Muscle layer of colon (tissue), 2 donors: ENCODE measurements around the gene CRYBG1.
"Not testable (repeated sequence)": the region's sequence is repeated elsewhere in the genome, so short reads cannot be mapped to it uniquely, and the experiment has no call there.

Experiments
- H3K27ac ChIP-seq: one replicate; pipeline ENCODE4 v1.7.0; 2013; ENCODE audit warnings: low read depth, mild to moderate bottlenecking, low read length, moderate library complexity
- H3K27me3 ChIP-seq, 2 donors: one replicate each; pipeline ENCODE4 v1.7.0; 2013; ENCODE audit warnings: low read length in 2 of 2, mild to moderate bottlenecking in 2 of 2; ENCODE audit not compliant: insufficient read depth in 2 of 2, control insufficient read depth in 1 of 2
- H3K36me3 ChIP-seq: one replicate; pipeline ENCODE4 v1.7.0; 2013; ENCODE audit warnings: mild to moderate bottlenecking, low read length; ENCODE audit not compliant: insufficient read depth
- H3K4me1 ChIP-seq: one replicate; pipeline ENCODE4 v1.7.0; 2013; ENCODE audit warnings: mild to moderate bottlenecking, low read length; ENCODE audit not compliant: insufficient read depth
- H3K4me3 ChIP-seq, 2 donors: one replicate each; pipeline ENCODE4 v1.7.0; 2013; ENCODE audit warnings: low read length in 2 of 2, low read depth in 1 of 2, mild to moderate bottlenecking in 1 of 2, moderate library complexity in 1 of 2
- H3K9ac ChIP-seq: one replicate; pipeline ENCODE4 v1.7.0; 2013; ENCODE audit warnings: low read length
- H3K9me3 ChIP-seq: one replicate; pipeline ENCODE4 v1.7.0; 2013; ENCODE audit warnings: mild to moderate bottlenecking, low read length
- donor health status: abdominal sarcoma.
- donor health status: Adenocarcinoma of cecum.

The CRYBG1 gene

GRCh38 chr6:106588937-106589336, 228.4 kb downstream of the CRYBG1 start:
- H3K4me1 ChIP-seq, H3K9ac ChIP-seq, H3K36me3 ChIP-seq, H3K27me3 ChIP-seq, H3K4me3 ChIP-seq, H3K9me3 ChIP-seq, H3K27ac ChIP-seq: not testable (repeated sequence)

- Histone ChIP-seq H3K9ac (no peak overlapping the region), H3K4me1 (no peaks in the 10 kb centered on the region), H3K27ac (no peak overlapping the region), H3K9me3 (no peaks in the 10 kb centered on the region), H3K27me3 (no peaks in the 10 kb centered on the region), H3K36me3 (peaks cover 4% of the 10 kb centered on the region), H3K4me3 (no peak overlapping the region)
Measured at GRCh38 chr6:106591111-106591825, 230.8 kb downstream of the CRYBG1 start.

- Histone ChIP-seq H3K9me3 (no peaks in the 10 kb centered on the region), H3K4me1 (no peaks in the 10 kb centered on the region), H3K36me3 (no peaks in the 10 kb centered on the region), H3K27ac (no peak overlapping the region), H3K9ac (no peak overlapping the region), H3K27me3 (no peaks in the 10 kb centered on the region), H3K4me3 (no peak overlapping the region)
Measured at GRCh38 chr6:106599440-106599839, 238.9 kb downstream of the CRYBG1 start.

GRCh38 chr6:106600329-106600728, 239.8 kb downstream of the CRYBG1 start:
- H3K27me3 ChIP-seq, result no peaks in the 10 kb centered on the region
- H3K36me3 ChIP-seq, result no peaks in the 10 kb centered on the region
- no peak overlapping the region for H3K27ac ChIP-seq
- H3K4me1 ChIP-seq, result no peaks in the 10 kb centered on the region
- no peak overlapping the region for H3K9ac ChIP-seq
- no peak overlapping the region for H3K4me3 ChIP-seq
- H3K9me3 ChIP-seq, result no peaks in the 10 kb centered on the region

GRCh38 chr6:106608080-106608668, 247.7 kb downstream of the CRYBG1 start:
- no peak overlapping the region for H3K4me3 ChIP-seq
- no peaks in the 10 kb centered on the region for H3K27me3 ChIP-seq
- H3K9me3 ChIP-seq, result no peaks in the 10 kb centered on the region
- H3K36me3 ChIP-seq, result no peaks in the 10 kb centered on the region
- H3K9ac ChIP-seq, result no peak overlapping the region
- H3K27ac ChIP-seq, result no peak overlapping the region
- H3K4me1 ChIP-seq, result no peaks in the 10 kb centered on the region

GRCh38 chr6:106609699-106610098, 249.2 kb downstream of the CRYBG1 start:
- Histone ChIP-seq H3K27ac (no peak overlapping the region), H3K36me3 (peaks cover 5% of the 10 kb centered on the region), H3K4me1 (no peaks in the 10 kb centered on the region), H3K27me3 (no peaks in the 10 kb centered on the region), H3K4me3 (no peak overlapping the region), H3K9me3 (no peaks in the 10 kb centered on the region), H3K9ac (no peak overlapping the region)

- no peak overlapping the region for H3K4me3 ChIP-seq
- H3K9me3 ChIP-seq, result no peaks in the 10 kb centered on the region
- no peak overlapping the region for H3K9ac ChIP-seq
Measured at GRCh38 chr6:106611030-106611429, 250.5 kb downstream of the CRYBG1 start.

GRCh38 chr6:106612671-106613416, 252.3 kb downstream of the CRYBG1 start:
- peaks cover 10% of the 10 kb centered on the region for H3K36me3 ChIP-seq
- H3K27me3 ChIP-seq, result no peaks in the 10 kb centered on the region
- H3K27ac ChIP-seq, result no peak overlapping the region
- no peaks in the 10 kb centered on the region for H3K9me3 ChIP-seq
- no peaks in the 10 kb centered on the region for H3K4me1 ChIP-seq
- no peak overlapping the region for H3K9ac ChIP-seq
- H3K4me3 ChIP-seq, result no peak overlapping the region

More at GRCh38 chr6:106611030-106611429, 250.5 kb downstream of the CRYBG1 start:
- peaks cover 5% of the 10 kb centered on the region for H3K36me3 ChIP-seq
- no peaks in the 10 kb centered on the region for H3K4me1 ChIP-seq
- no peak overlapping the region for H3K27ac ChIP-seq
- no peaks in the 10 kb centered on the region for H3K27me3 ChIP-seq

GRCh38 chr6:106613590-106613989, 253.1 kb downstream of the CRYBG1 start:
- no peaks in the 10 kb centered on the region for H3K27me3 ChIP-seq
- no peaks in the 10 kb centered on the region for H3K9me3 ChIP-seq
- H3K27ac ChIP-seq, result no peak overlapping the region
- H3K4me3 ChIP-seq, result no peak overlapping the region
- H3K9ac ChIP-seq, result no peak overlapping the region
- peaks cover 13% of the 10 kb centered on the region for H3K36me3 ChIP-seq
- H3K4me1 ChIP-seq, result no peaks in the 10 kb centered on the region

- H3K27ac ChIP-seq, result no peak overlapping the region
Measured at GRCh38 chr6:106614166-106614565, 253.6 kb downstream of the CRYBG1 start.

GRCh38 chr6:106614592-106615257, 254.2 kb downstream of the CRYBG1 start:
- Histone ChIP-seq H3K4me1 (no peaks in the 10 kb centered on the region), H3K9me3 (no peaks in the 10 kb centered on the region), H3K27me3 (no peaks in the 10 kb centered on the region), H3K9ac (no peak overlapping the region), H3K36me3 (peaks cover 16% of the 10 kb centered on the region), H3K4me3 (no peak overlapping the region), H3K27ac (no peak overlapping the region)

More at GRCh38 chr6:106614166-106614565, 253.6 kb downstream of the CRYBG1 start:
- no peak overlapping the region for H3K4me3 ChIP-seq
- H3K36me3 ChIP-seq, result peaks cover 16% of the 10 kb centered on the region
- H3K9me3 ChIP-seq, result no peaks in the 10 kb centered on the region
- H3K9ac ChIP-seq, result no peak overlapping the region
- H3K4me1 ChIP-seq, result no peaks in the 10 kb centered on the region
- no peaks in the 10 kb centered on the region for H3K27me3 ChIP-seq
